ENCODE data around the gene LGALS7B. TPM values are rescaled to one million over a fixed set of nuclear protein-coding genes. Genes with fewer than 3 reads are reported as not detected.
"Not testable (repeated sequence)": the region's sequence is repeated elsewhere in the genome, so short reads cannot be mapped to it uniquely, and the experiment has no call there.

Gene LGALS7B
- total and polyA plus RNA-seq, 8 donors = 0.49 to 2.0 (median 1.4) TPM; not detected in 2

DNA sequence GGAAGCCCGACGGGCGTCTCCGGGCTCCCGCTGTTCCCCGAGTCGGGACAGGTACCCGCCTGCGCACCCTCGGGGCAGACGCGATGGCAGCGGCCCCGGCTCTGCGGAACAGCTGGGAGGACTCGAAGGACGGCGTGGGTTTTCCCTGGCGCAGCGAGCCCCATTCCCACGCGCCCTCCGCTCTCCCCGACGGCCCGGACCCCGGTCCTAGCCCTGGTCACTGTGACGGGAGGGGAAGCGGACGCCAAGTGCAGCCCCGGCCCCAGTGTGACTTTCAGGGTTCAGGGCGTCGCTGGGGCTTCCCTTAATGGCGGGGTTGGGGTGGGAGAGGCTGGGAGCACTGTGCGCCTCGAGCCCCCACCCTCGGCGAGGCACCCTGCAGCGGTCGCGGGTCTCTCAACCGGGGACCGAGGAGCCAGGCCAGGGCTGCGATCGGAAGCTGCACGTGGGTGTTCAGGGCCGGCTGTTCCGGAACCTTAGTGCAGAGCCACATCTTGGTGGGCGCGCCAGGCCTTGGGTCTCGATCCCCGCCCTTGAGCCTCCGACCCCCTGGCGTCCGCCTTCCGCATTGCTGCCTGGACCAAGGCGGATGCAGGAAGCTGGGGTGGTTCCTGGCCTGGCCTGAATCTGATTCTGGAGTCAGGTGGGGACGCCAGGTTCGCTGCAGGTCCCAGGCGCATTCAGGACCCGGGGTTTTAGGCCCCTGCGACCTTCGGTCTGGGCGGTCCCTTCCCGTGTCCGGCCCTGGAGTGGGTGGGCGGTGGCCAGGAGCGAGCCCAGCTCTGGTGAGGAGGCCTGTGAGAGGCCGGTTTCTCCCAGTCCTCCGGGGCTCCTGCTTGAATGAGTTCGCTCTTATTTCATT, 3.5 kb downstream of the LGALS7B start:
- no peaks in the 10 kb centered on the region for H3K36me3 ChIP-seq
- H3K4me1 ChIP-seq = peaks cover 0 to 8% of the 10 kb centered on the region in 2 donors
- DNase-seq = peak in 2 of 4 donors; percentile 30 to 82
- H3K4me3 ChIP-seq = peak overlapping the region in 1 of 2 donors; percentile 34
- H3K27ac ChIP-seq = no peak overlapping the region
- ATAC-seq = peak; percentile 36
- intact Hi-C loops (cut with DNase I) = no loop called here
- H3K27me3 ChIP-seq = no peaks in the 10 kb centered on the region
- H3K9me3 ChIP-seq = no peaks in the 10 kb centered on the region
- TF ChIP-seq, protein P1, sequence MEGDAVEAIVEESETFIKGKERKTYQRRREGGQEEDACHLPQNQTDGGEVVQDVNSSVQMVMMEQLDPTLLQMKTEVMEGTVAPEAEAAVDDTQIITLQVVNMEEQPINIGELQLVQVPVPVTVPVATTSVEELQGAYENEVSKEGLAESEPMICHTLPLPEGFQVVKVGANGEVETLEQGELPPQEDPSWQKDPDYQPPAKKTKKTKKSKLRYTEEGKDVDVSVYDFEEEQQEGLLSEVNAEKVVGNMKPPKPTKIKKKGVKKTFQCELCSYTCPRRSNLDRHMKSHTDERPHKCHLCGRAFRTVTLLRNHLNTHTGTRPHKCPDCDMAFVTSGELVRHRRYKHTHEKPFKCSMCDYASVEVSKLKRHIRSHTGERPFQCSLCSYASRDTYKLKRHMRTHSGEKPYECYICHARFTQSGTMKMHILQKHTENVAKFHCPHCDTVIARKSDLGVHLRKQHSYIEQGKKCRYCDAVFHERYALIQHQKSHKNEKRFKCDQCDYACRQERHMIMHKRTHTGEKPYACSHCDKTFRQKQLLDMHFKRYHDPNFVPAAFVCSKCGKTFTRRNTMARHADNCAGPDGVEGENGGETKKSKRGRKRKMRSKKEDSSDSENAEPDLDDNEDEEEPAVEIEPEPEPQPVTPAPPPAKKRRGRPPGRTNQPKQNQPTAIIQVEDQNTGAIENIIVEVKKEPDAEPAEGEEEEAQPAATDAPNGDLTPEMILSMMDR (IDR thresholded peaks at IDR 0.05) = peak in 1 of 2 donors; percentile 54

DNA sequence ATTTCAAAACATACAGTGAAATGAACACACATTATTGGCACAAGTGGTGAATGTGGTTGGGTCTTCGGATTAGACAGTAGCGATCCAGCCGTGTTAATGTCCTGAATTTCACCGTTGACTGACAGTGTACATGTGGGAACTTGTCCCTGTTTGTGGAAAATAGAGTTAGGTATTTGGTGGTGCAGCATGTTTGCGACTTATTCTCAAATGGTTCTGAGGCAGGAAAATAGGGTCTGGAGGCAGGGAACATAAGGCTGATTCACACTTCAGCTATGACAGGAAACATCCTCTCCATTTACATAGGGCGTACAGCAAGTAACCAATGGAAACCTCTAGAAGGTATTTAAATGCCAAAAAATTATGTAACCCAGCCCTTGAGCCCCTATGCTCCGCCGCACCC, 4.2 kb downstream of the LGALS7B start:
- ATAC-seq (no peak), DNase-seq (no peak)
- TF ChIP-seq, protein P1 (IDR thresholded peaks at IDR 0.05) = no peak
- H3K27me3 ChIP-seq = no peaks in the 10 kb centered on the region
- H3K36me3 ChIP-seq = no peaks in the 10 kb centered on the region
- H3K4me1 ChIP-seq = peaks cover 0 to 8% of the 10 kb centered on the region in 2 donors
- H3K27ac ChIP-seq = no peak overlapping the region
- no peaks in the 10 kb centered on the region for H3K9me3 ChIP-seq
- H3K4me3 ChIP-seq = no peak overlapping the region
- intact Hi-C loops (cut with DNase I) = no loop called here

DNA sequence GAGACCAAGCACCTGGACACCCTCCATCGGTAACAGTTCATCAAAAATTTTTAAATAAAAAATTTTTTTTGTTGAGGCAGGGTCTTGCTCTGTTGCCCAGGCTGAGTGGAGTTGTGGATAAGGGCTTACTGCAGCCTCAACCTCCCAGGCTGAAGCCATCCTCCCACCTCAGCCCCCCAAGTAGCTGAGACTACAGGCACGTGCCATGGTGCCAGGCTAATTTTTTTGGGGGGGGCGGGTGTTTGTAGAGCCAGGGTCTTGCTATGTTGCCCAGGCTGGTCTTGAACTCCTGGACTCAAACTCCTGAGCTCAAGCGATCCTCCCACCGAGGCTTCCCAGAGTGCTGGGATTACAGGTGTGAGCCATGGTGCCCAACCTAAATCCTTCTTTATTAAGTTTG, 4.7 kb downstream of the LGALS7B start:
- Histone ChIP-seq H3K27ac (no peak overlapping the region), H3K4me3 (no peak overlapping the region), H3K9me3 (no peaks in the 10 kb centered on the region), H3K4me1 (peaks cover 0 to 8% of the 10 kb centered on the region in 2 donors), H3K36me3 (no peaks in the 10 kb centered on the region), H3K27me3 (no peaks in the 10 kb centered on the region)
- intact Hi-C loops (cut with DNase I) = no loop called here
- TF ChIP-seq, protein P1 (IDR thresholded peaks at IDR 0.05) = no peak
- DNase-seq (no peak), ATAC-seq (no peak)

DNA sequence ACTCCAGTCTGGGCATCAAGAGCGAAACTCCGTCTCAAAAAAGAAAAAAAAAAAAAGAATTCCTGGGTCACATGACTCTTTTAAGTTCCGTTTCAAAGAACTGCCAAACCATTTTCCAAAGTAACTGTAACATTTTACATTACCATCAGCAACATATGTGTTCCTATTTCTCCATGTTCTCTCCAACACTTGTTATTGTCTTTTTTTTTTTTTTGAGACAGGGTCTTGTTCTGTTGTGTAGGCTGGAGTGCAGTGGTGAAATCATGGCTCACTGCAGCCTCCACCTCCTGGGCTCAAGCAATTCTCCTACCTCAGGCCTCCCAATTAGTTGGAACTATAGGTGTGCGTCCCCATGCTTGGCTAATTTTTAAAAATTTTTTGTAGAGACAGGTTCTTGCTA, 6.5 kb downstream of the LGALS7B start:
- ATAC-seq (no peak), DNase-seq (no peak)
- Histone ChIP-seq H3K4me3 (no peak overlapping the region), H3K4me1 (peaks cover 0 to 8% of the 10 kb centered on the region in 2 donors), H3K27me3 (no peaks in the 10 kb centered on the region), H3K27ac (no peak overlapping the region), H3K36me3 (no peaks in the 10 kb centered on the region), H3K9me3 (no peaks in the 10 kb centered on the region)
- TF ChIP-seq, protein P1 (IDR thresholded peaks at IDR 0.05) = no peak
- intact Hi-C loops (cut with DNase I) = no loop called here

DNA sequence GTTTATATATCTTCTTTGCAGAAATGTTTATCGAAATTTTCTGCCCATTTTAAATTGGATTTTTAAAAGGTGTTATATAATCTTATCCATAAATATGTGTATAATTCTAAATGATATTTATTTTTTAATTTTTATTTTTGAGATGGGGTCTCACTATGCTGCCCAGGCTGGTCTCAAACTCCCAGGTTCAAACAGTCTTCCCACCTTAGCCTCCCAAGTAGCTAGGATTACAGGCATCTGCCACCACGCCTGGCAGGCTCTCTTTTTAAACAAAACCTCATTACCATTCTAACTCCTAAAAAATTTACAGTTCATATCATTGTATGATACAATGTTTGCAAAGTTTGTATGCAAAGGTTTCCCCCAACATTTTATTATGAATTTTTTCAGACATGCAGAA, 7.2 kb downstream of the LGALS7B start:
- TF ChIP-seq, protein P1 (IDR thresholded peaks at IDR 0.05) = no peak
- no peak overlapping the region for H3K4me3 ChIP-seq
- no peaks in the 10 kb centered on the region for H3K36me3 ChIP-seq
- DNase-seq = no peak
- H3K9me3 ChIP-seq = no peaks in the 10 kb centered on the region
- H3K4me1 ChIP-seq = peaks cover 0 to 8% of the 10 kb centered on the region in 2 donors
- no peak overlapping the region for H3K27ac ChIP-seq
- no peak for ATAC-seq
- intact Hi-C loops (cut with DNase I) = no loop called here
- H3K27me3 ChIP-seq = no peaks in the 10 kb centered on the region

DNA sequence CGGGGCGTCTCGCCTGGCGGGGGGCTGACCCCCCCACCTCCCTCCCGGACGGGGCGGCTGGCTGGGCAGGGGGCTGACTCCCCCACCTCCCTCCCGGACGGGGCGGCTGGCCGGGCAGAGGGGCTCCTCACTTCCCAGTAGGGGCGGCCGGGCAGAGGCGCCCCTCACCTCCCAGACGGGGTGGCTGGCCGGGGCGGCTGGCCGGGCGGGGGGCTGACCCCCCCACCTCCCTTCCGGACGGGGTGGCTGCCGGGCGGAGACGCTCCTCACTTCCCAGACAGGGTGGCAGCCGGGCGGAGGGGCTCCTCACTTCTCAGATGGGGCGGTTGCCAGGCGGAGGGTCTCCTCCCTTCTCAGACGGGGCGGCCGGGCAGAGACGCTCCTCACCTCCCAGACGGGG, 8.8 kb downstream of the LGALS7B start:
- H3K9me3 ChIP-seq; H3K27me3 ChIP-seq; ATAC-seq; H3K4me3 ChIP-seq; H3K4me1 ChIP-seq; DNase-seq; H3K27ac ChIP-seq; H3K36me3 ChIP-seq; intact Hi-C loops (cut with DNase I): not testable (repeated sequence)

All from left lung (tissue), 10 donors.